NOMO-1 (cell line): Measurements from ENCODE around the gene SLC17A2.
A peak's percentile ranks its signal among the peaks of the same experiment; 100 is the strongest.

Experiments used
- DNase-seq, 2 experiments: peaks; one replicate each; lab custom pipeline; 2025; ENCODE audit not compliant: unreplicated experiment in 2 of 2; lab: John Stamatoyannopoulos, UW

SLC17A2 gene

DNA sequence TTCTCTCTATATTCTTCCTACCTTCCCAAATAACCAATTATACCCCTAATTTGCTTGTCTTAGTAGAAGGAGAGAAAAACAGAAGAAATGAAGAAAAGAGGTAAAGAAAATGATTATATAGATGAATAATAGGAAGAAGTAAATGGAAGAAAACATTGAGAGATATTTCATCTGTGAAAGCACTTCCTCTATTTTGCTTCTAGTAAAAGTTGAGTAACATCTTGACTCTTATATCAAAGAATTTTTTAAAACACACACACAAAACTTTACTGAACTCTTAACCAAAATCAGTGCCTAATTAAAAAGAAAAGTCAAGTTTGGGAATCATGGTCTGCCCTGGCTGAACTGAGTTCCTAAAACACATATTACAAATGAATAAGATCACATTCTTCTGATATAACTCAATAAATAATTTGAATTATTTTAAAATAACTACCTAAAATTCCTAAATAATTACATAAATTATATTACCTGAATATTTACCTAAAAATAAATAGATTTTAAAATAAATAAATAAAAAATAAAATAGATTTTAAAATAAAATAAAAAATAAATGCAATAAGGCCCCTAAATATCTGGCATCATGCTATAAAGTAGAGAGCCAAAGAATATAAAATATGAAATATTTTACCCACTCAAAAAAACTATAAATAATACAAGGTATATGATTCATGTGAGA, 8.8 kb downstream of the SLC17A2 start:
- peak; percentile 12 to 52 for DNase-seq

DNA sequence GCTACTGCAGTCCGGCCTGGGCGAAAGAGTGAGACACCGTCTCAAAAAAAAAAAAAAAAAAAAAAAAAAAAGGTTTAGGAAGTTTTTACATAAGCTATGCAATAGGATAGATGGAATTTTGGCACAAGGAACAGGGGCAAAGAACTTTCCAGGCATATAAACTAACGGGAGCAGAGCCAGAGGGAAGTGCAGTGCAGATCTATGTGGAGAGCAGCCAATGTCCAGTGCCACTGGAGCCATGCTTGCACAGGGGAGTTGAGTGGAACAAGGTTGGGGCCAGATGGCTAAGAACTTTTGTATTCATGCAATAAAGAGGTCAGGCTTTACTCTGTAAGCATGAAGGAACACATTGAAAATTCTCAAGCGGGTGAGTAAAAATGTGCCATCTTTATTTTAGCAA, 10.8 kb downstream of the SLC17A2 start:
- DNase-seq, result no peak

DNA sequence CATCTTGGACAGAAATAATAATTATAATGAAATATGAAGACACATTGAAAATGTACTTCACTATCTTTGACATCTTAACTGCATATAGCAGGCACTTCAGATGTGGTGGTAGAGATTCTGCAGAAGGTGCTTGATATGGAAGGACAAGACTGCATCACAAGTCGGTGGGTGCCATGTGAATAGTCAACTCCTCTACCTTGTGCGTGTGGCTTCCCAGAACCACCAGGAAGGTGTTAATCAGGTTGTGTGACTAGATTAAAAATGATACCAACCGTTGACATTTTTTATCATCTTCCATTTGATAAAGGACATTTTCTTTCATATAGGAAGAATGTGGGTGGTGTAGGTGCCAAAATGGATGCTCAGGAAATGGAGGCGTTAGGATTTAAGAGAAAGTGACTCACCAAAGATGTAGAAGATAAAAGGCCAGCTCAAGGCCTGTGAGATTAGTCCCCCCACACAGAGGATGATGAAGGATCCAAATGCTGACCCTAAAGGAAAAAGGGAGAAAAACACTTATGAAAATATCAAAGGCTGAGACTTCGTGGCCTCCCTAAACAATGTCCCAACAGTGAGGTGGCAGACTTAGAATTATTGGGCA, 12.3 kb downstream of the SLC17A2 start:
- DNase-seq, result no peak

DNA sequence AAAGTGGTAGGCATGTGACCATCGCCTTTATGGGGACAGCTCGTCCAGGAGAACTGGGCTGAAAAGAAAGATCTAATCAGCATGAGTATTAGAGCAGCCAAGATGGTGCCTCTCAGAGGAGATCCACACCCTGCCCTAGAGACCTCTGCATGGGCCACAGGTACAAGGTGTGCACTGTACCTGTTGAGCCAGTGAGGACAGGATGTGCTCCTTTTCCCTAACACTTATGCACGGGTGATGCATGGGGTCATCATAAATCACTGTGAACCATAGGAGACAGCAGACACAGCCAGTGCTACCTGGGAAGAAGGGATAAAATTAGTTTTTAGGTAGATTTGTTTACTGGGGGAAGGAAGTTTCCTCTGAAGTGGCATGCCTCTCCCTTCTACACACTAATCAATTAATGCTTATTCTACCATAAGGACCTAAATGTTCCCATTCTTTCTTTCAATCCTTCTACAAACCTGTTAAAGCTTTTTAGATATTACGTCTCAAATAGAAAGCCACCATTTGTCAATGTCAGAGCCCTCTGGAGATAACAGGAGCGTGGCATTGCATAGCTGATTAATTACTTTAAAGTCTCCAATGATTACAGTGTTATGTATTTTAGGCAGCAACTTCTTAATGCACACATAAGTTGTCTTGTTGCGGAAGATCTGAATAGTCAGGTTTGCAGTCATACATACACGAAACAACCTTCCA, 13.6 kb downstream of the SLC17A2 start:
- DNase-seq, result no peak

DNA sequence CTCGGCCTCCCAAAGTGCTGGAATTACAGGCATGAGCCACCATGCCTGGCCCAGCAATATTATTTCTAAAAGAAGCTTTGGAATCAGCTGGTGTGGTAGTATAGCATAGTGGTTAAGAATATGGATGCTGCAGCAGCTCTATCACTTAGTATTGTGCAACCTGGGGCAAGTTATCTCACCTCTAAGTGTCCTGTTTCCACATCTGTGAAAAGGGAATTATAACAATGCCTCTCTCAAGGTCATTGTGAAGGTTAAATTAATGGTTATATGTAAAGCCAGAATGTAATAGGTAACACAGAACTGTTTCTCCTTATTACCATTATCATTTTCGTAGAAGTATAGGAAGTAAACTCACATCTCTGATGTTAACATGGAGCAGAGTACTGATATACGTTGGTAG, 14.2 kb downstream of the SLC17A2 start:
- no peak for DNase-seq

DNA sequence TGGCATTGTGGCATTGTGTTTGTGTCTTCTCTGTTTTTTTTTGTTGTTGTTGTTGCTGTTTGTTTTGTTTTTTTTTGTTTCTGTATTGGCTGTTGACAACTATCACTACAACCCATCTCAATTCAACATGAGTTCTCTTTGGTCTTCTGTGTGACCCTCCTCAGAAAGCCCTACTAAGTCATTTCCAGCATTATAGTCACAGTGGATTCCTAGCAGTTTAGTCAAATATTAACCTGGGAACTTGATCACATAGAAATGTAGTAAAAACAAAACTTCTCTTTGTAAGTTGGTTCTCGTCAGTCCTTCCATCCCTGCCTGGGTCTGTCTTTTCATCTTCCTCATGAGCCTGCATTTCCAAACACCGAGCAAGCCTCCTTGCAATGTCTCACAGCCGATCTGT, 16.8 kb downstream of the SLC17A2 start:
- DNase-seq, result no peak

DNA sequence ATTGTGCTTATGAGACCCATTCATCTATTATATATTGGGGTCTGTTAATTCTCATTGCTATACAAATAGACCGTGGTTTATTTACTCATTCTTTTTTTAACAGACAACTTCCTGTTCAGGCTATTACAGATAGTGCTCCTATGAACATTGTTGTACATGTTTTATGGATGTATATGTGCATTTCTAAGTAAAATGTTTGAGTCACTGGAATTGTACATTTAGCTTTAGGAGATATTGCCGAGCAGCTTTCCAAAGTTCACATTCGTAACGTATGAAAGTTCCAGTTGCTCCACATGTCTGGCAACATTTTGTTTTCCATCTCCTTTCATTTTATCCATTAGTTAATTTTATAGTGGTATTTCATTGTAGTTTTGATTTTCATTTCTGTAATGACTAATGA, 19.1 kb downstream of the SLC17A2 start:
- DNase-seq, result no peak

DNA sequence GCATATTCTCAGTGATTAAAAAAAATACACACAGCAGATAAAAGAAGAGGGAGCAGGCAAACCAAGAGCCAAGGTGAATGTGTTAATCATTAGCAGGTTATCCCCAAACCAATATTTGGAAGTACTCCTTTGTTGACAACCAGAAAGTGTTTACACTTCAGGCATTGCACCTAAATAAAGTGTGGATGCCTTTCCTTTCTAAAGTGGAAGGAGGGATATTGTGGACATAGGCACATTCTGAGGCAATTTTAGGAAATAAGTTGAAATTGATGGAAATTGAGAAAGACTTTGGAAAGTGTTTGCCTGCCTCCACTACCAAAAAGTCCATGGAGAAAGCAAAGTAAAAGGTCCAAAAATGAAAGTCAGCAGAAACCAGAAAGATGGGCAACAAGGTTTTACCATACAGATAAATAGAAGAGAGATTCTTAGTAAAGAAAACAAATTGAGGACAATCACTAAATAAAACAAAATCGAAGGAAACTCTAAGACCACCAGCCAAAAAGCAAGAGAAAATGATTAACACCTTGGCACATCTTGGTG, 22.9 kb downstream of the SLC17A2 start:
- DNase-seq, result no peak

DNA sequence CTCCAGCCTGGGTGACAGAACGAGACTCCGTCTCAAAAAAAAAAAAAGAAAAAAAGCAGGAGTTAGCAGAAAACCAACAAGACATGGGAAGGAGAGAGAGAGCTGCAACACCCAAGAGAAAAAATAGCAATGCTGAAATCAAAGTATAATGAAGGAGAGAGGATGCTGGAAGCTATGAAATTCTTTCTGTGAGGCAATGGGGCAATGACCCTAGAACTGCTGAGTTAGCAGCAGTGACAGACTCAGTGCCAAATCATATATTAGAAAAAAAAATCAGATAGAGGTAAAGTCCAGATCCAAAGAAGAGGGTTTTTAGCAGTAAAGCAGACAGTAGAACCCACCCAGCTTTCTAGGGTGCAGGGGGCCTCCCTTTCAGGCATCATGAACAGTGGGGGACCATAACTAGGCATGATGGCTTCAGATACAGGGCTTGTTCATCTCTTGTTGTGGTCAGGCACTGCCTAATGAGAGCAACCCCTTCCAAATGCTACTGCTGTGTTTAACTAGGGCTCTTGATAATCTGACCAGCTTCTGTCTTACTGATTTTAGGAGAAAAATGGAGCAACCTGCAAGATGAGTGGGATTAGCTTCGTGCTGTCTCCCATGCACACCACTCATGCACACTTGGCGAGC, 26.9 kb downstream of the SLC17A2 start:
- no peak for DNase-seq

DNA sequence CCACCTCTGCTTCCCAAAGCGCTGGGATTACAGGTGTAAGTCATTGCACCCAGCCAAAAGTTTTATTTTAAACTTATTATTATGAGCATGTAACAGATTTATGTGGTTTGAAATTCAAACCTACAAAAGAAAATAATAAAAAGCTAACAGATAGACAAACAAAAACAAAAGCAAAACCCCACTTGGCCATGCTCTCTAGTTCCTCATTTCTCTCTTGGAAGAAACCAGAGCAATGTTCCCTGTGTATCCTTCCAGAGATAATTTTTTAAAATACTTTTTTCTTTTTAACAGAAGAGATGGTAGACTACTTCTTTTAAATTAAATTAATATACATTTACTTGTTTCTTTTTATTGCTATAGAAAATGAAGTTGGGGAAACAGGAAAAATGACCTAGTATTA, 28.4 kb downstream of the SLC17A2 start:
- DNase-seq, result no peak

DNA sequence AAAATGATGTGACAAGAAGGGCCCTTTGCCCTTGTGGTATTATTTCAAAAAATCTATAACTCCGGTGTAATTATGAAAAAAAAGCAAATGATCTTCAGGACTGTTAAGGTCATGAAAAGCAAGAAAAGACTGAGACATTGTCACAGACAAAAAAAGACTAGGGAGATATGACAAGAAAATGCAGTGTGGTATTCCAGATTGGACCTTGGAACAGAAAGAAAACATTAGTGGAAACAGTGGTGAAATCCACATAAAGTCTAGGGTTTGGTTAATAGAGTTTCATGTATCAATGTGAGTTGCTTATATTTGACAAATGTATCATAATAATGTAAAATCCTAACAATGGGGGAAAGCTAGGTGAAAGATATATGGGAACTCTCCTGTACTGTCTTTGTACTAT, 29.6 kb downstream of the SLC17A2 start:
- DNase-seq, result no peak

DNA sequence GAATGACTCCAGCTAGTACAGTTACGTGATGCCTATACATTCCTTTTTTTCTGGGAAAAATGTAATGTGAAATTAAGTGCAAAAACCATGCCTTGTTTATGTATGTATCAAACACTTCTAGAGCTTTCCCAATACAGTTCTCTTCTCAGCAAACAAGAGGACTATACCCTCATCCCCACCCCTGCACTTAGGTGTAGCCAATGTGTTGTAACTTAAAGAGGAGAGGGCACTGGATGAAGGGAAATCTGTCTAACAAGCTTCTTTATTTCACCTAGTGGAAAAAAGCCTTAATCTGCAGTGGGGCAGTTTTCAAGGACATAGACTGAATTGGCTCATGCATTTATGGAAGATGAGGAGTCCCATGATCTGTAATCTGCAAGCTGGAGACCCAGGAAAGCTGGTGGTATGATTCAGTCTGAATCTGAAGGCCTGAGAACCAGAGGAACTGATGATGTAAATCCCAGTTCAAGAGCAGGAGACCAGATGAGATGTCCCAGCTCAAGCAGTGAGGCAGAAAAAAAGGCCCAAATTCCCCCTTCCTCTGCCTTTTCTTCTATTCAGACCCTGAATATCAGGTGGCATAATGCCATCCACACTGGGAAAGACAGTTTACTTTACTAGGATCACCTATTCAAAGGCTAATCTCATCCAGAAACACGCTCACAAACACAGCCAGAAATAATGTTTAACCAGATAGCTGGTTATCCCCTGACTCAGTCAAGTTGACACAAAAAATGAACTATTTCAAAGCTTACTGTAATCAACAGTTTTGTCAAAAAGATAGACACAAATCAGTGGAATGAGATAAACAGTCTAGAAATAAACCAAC, 30.7 kb downstream of the SLC17A2 start:
- DNase-seq, result no peak

DNA sequence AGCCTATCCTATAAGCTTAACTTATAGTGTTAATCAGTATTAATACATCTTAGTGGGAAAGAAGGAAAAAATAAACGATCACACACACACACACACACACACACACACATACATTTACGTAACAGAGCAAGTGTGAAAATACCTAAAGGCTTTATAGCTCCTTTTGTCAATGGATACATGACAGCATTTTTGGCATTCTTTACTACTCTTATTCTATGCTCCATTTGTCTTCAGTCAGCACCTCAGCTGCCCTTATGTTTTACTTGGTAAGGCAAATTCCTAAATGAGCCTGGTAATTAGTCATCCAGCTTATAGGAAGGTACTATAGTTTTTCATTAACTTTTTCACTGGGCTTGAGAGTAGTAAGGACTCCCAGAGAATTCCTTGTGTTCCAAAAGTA, 31.4 kb downstream of the SLC17A2 start:
- no peak for DNase-seq

DNA sequence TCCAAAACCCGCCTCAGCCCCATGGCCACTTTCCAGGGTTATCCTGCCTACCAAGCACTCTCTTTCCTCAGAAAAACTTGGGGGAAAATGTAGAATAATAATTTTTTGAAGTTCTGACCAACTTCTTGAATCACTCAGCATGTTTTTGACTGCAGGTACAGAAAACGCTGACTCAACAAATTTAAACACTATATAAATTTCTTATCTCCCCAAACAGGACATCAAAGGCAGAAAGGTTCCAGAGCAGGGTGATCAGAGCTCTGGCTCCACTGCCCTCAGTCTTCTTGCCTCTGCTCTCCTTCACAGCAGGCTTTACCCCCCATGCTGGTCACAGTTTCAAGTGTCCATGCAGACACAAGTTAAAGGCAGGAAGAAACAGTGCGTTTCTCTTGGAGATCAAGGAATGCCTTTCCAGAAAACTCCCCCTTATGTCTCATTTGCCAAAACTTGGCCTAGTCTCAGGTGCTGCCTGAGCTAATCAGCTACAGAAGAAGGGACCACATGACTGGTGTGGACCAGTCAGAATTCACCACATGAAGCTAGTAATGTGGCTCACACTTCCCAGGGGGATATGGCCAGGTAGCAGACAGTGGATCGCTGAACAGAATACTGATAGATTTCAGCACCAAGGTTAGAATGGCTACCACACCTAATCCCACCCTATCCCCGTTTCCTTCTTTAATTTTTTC, 32.1 kb downstream of the SLC17A2 start:
- no peak for DNase-seq

DNA sequence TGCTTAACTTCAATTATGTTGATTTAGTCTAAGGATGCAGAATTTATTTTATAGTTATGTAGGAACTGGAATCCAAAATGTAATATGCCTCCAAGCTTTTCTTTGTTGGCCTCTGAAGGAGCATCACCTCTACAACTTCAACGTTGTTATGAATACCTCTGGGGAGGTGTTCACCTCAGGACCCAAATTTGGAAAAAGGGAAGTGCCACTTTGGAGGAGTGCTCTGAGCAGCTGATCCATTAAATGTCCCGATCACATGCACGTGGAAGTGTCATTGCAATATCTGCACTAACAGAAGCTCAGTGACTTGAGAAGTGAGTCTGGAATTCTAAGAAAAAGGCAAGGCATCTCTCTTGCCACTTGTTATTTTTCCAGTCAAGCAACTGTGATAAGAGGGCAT, 34.2 kb downstream of the SLC17A2 start:
- no peak for DNase-seq

DNA sequence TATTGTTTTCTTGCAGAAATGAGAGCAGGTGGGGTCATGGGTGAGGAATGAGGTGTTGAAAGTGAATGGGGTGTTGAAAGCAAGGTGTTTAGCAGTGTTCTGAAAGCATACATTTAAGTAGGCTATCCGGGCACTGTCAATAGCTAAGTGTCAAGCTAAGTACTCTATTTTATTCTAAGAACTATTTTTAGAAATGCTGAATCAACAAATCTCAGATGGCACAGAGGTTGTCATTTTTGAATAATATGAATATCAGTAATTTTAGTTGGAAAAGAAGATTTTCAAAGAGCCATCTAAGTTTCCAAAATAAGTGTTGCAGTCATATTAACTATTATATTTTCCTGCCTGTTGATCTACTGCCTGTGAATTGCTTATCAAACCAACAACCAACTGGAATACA, 34.7 kb downstream of the SLC17A2 start:
- DNase-seq, result no peak

DNA sequence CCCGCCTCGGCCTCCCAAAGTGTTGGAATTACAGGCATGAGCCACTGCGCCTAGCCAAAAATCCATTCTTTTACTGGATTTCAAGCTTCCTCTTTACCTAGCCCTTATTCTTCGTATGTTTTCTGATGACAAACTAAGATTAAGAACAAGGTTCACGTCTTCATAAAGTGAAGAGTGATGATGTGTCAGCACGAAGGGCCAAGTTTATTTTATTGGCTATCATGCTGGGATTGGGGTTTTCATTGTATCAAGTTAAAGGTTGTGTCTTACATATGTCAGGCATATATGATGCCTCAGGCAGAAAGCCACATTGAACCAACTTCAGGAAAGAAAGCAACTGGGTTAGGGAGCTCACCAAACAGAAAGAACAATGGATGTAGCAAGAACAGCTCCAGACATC, 36.7 kb downstream of the SLC17A2 start:
- DNase-seq, result no peak

DNA sequence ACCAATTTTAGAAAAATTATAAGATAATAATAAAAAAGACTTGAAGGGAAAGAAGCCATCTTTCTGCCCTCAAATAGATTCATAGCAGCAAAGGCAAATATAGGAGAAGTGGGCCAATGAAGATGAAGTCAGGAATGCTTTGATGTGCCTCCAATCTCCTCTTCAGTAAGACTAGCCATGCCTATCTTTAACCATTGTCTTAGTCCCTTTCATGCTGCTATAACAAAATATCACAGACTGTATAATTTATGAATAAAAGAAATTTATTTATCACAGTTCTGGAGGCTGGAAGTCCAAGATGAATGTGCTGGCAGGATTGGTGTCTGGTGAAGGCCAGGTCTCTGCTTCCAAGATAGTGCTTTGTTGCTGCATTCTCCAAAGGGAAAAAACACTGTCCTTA, 37.6 kb downstream of the SLC17A2 start:
- no peak for DNase-seq

DNA sequence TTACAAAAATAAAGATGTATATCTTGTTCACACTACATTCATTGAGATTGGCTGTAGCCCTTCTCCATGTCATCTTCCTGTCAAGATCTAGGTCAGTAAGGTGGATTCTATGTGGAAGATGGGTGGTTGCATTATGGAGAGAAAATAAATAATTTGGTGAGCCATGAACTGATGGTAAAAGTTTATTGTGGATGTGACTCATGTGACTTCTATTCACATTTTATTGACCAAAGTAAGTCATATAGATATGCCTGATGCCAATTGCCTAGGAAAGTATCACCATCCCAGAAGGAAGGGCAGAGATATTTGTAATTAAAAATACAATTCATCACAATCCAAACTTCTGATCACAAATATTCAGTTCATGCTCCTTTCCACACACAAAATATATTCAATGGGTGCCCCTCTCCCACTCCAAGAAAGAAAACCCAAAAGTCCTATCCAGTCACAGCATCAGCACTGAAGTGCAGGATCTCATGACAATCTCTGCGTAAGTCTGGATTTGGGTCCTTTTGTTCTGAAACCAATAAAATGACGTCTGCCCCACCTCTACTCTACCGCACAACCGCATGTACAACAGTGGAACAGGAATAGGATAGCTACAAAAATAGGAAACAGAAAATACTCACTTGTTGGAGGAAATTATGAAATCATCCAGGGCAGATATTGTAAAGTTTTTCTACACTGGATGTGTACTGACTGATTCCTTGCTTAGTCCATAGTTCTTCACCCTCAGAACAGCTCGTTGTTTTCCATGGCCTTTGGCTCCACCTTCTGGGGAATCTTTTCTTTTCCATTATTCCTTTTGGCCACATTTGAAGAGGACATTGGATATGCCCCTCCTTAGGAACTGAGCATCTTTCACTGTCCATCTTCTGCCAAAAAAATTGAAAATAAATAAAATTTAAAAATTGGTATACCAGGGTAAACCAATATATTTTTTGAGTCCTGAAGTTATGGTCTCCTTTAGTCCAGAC, 40.3 kb downstream of the SLC17A2 start:
- peak; percentile 18 to 37 for DNase-seq
